GM18907 (cell line): ENCODE measurements around the gene MICALL2.

Experiments
- ATAC-seq: cut with Tn5 transposase; IDR thresholded peaks from one replicate; pipeline ENCODE4 v1.9.1; 2021; ENCODE audit warnings: mild to moderate bottlenecking, moderate library complexity; ENCODE audit not compliant: unreplicated experiment

Gene MICALL2

DNA sequence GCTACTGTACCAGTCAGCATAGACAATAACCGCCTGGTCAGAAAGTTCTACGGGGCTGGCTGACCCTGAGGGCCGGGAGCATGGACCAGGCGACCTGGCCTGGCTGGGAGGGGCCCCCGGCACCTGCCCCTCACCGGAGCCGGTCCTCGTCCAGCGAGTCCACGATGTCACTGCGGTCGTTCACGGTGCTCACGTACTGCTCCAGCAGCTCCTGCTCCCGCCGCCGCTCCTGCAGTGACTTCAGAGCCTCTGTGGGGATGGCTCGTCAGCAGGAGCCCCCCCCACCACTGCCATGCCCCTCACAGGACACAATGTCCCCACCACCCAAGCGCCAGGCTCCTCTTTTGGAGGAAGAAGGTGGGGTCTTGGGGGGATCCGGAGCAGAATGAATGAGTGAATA, 22.7 kb downstream of the MICALL2 start:
- no peak for ATAC-seq

DNA sequence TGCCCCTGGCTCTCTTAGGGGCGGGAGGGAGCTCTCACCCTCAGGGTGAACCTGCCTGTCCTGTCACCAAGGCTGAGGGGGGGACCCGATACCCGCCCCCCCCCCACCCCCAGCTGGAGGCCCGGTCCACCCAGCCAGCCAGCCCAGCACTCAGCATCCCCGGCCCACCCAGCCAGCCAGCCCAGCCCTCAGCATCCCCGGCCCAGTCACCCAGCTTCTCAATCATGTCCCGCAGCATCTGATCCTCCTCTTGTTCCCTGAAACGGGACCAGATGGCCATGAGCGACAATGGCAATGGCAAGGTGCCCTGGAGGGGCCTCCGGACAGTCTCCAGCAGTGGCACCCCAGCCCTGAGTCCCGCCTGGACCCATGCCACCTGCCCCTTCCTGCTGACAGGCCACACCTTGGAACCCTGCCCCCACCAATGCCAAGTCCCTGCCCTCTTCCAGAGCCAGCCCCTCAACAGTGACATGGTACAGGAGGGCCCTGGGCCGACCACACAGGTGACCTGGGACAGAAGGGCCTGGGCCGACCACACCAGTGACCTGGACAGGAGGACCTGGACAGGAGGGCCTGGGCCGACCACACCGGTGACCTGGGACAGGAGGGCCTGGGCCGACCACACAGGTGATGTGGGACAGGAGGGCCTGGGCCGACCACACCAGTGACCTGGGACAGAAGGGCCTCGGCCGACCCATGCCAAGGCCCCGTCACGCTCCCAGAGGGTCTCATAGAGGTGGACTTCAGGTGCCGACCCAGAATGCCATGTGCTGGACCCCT, 24.2 kb downstream of the MICALL2 start:
- no peak for ATAC-seq

DNA sequence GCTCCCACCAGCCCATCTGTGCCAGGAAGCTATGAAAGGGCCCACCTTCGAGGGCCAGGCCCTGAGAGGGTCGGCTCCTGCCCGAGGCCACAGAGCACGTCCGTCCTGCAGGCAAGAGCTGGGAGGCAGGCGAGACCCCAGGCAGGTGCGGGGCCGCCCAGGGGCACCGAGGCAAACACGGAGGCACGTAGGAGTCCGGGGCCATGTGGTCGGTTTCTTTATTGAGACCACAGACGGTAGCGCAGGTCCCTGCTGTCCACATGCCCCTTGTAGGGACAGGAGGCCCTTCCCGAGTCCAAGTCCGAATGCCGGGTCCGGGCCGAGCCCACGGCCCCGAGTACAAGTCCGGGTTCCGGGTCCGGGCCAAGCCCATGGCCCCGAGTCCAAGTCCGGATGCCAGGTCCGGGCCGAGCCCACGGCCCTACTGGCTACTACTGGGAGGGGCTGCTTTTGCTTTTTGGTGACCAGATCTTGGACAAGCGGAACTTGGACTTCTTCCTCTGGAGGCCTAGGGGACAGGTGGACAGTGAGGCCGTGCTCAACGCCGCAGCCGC, 25.0 kb downstream of the MICALL2 start:
- ATAC-seq = no peak

DNA sequence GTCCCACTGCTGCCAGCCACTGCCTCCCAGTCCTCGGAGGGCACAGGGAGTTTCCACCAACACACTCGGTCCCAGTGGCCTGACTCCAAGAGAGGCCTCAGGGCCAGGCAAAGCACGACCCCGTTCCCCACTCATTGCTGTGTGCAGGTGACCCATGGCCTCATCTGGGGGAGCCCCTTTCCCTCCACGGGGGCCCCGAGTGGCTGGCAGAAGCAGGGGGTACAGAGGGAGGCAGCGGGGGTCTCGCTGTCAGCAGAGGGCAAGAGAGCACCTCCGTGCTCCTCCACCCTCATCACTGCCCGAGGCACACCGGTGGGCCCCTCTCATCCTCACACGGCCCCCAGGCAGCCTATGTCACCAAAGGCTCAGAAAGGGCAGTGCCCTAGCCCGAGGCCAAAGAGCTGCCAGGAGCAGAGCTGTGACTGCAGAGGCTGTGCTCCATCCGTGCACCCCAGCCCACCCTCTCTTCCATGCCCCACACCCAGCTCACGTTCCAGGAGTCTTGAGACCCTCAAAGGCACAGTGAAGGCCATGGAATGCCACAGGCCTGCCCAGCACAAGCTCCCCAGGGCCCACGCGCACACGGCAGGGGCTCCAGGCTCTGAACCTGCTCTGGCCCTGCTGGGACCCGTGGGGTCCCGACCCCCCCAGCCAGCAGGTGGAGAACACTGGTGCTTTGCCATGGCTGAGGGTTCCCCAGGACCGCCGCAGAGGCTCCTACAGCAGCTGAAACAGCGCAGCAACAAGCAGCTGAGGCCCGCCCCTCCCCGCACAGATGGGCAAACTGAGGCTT, 25.9 kb downstream of the MICALL2 start:
- ATAC-seq = no peak

DNA sequence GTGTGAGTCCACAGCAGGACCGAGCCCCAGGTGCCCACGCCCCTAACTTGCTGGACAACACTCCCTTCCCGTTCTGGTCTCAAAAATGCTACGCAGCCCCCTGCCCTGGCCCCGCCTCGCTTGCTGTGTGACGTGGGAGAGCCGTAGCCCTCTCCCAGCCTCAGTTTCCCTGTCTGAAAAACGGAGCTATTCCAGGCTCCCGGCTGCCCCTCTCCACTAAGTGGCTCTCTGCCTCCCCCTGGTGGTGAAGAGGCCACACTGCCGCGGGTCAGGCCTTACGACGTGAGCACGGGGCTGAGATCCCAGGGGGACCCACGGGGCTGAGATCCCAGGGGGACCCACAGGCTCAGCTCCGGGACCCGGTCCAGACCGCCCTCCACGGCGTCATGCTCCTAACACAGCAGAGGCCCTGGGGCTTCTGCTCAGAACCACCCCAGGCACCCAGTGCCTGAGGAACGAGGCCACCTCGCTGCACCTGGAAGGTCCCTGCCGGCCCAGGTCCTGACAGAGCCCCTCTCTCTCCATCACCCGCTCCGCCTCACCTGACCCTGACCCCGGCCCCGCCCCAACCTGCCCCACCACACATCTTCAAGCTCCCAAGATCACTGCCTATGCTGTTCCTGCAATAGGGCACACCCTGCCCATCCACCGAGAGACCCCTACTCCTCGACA, 26.7 kb downstream of the MICALL2 start:
- no peak for ATAC-seq

DNA sequence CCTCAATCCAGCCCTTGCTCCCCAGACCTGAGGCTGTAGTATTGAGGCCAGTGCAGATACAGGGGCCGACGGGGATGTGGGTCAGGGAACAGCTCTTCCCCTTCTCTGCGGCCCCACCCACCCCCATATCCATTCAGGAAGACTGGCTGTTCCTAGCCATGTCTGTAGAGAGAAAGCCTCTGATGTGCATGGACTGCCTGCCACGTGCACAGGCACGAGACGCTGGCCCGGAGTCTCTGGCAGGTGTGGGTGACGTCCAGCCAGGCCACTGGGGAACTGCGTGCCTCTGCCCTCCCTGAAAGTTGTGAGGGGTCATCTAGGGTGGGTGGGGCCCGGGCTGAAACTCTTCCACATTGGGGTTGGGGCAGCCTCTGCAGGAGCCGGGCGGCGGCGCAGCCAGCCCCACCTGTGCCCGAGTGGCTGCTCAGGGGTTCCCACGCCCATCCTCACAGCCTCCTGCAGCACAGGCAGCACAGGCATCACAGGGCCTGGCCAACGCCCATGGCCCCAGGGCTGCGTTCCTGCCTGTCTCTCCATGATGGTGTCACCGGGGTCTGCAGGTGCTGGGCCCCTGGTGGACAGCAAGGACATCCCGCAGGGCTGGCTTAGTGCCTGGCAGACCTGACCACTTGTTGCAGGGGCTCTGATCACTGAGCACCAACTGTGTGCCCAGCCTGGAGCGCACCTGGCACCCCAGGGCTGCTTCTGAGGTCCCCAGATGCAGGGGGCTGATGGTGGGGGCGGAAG, 27.5 kb downstream of the MICALL2 start:
- ATAC-seq = no peak

DNA sequence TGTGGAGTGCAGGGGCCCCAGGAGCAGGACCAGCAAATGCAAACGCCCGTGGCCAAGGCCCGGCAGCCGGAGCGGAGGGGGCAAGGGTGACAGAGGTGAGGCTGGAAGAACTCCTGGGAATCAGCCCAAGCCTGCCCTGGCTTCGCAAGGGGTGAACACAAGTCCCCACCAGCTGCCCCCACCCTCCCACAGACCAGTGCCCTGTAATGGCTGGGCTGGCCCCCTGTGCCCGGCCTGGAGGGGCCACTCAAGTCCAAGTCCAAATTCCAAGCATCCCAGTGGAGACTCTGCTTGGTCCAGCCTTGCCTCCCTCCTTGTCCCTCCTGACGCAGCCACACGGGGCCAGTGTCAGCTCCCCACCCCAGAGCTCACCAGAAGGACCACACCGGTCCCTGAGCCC, 28.0 kb downstream of the MICALL2 start:
- ATAC-seq = no peak

DNA sequence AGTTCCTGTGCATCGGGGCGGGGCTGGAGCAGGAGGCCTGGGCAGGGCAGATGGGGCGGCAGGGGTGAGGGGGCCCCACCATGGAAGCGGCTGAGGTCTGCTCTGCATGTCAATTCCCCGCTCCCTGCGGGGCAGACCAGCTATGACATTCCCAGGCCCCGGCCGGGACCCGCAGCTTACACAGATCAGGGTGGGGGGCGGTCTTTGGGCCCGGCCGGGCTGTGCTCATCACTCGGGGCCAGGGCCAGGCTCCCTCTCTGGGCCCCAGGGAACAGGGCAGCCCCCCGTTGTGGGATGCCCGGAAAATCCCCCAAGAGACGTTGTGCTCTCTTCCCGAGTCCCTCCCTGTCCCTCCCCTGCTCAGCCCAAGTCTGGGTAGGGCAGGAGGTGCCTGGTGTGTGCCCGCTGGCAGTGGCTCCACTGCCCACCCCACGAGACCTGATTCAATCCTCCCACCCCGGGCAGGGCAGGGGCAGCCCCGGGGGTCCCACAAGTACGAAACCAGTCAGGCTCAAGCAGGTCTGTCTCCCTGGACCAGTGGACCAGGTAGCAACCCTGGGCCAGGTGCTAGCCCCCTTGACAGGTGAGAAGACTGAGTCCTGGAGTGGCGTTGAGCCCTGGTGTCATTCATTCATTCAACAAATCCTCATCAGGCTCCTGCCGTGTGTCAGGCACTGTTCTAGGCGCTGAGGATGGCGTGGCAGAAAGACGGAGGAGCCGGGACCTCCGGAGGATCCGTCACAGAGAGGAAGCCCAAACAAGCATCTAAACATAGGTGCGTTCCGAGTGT, 29.0 kb downstream of the MICALL2 start:
- no peak for ATAC-seq

DNA sequence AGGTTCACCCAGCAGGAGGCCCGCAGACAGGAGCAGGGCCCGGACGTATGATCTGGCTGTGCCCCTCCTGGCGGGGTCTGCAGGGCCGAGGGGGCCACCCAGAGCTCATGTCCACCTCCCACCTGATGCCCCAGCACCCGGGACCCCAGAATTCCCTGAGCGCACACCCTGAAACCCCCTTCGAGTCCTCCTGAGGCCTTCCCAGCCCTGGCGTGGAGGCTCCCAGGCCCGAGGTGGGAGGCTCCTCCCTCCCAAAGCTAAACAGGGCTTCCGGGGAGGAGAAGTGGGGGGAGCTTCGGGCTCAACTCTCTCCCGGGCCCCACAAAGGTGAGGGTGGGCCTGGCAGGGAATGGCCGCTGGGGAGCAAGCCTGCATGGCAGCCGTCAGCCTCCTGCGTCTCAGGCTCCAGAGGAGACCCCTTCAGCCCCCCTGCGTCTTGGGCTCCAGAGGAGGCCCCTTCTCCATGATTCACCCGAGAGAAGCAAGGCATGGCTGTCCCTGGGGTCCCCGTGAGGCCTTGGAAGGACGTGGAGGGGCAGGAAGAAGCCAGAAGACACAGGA, 30.2 kb downstream of the MICALL2 start:
- ATAC-seq = no peak

DNA sequence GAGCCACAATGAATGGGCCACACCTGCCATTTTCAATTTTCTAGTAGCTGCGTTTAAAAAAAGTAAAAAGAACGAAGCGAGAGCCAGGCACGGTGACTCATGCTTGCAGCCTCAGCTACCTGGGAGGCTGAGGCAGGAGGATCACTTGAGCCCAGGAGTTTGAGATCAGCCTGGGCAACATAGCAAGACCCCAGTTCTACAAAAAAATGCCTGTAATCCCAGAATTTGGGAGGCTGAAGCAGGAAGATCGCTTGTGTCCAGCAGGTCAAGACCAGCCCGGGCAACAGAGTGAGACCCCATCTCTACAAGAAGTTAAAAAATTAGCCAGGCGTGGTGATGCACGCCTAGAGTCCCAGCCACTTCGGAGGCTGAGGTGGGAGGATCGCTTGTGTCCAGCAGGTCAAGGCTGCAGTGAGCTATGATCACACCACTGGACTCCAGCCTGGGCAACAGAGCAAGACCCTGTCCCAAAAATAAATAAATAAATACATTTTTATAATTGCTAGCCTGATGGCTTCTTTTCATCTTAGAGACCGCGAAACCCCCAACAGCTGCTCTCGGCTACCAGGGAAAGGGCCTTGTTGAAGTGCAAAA, 32.1 kb downstream of the MICALL2 start:
- ATAC-seq = no peak

DNA sequence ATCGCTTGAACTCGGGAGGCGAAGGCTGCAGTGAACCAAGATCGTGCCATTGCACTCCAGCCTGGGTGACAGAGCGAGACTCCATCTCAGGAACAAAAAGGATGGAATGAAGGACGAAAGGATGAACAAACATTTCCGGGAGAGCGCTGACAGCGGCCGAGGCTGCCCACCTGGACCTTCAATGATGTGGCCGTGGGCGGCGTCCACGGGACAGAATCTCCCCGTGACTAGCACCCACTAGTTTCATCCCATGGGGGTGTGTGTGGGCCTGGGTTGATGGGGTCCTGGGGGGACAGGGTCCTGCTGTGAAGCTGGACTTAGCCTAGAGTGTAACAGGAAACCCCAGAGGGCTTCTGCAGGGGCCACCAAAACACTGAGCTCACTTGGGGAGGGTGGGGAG, 32.8 kb downstream of the MICALL2 start:
- no peak for ATAC-seq

DNA sequence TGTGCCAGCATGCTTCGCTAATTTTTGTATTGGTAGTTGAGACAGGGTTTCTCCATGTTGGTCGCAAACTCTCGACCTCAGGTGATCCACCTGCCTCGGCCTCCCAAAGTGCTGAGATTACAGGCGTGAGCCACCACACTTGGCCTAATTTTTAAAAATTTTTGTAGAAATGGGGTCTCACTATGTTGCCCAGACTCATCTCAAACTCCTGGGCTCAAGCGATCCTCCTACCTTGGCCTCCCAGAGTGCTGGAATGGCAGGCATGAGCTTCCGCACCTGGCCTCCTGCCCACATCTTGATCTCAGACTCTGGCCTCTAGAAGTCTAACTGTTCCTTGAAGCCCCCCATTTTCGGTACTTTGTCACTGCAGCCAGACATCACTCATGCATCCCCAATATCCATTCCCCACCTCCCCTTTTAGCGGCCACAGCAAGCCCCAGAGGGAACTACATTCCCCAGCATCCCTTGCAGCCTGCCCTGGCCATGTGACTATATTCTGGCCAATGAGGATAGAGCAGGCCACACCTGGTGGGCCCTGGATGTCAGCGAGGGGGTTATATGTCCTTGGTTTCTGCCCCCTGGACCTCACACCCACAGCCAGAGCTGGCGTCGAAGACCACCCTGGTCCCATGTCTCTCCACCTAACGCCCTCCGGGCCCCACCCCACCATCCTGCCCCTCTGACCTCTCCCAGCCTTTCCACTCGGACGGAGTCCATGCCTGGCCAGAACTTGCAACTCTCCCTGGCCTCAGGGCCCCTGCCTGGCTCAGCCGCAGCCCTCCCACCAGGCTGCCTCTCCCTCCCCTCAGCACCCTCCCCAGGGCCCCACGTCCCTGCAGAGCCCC, 33.8 kb downstream of the MICALL2 start:
- ATAC-seq = no peak

DNA sequence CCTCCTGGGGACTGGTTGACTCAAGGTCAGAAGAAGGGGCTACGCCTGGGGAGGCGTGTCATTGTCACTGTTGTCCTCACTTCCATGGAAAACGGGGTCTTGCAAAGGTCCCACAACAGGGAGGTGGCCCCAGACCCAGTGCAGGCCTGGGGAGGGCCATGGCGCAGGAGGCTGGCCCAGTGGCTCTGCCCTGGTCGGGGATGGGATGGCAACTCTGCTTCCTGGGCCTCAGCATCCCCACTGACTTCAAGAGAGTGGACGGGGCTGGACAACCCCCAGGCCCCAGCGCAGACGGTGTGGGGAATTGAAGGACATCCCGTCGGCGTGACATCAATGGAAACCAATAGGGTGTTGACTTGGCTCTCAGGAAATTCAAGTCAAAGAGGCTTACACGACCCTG, 35.2 kb downstream of the MICALL2 start:
- ATAC-seq = no peak

DNA sequence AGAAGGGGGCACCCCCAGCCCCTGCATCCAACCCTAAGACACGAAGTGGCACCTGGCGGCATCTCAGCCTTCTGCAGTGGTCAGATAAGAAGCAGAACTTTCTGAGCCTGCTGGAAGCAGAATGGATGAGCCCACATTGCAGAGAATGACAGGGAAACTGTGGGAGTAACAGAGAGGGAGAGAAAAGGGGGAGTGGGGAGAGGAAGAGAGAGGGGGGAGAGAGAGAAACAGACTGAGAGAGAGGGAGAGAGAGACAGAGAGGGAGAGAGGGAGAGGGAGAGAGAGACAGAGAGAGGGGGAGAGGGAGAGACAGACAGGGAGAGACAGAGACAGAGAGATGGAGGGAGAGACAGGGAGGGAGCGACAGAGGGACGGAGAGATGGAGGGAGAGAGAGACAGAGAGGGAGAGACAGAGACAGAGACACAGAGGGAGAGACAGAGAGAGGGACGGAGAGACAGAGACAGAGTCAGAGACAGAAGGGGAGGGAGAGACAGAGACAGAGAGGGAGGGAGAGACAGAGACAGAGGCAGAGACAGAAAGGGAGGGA, 35.9 kb downstream of the MICALL2 start:
- no peak for ATAC-seq

DNA sequence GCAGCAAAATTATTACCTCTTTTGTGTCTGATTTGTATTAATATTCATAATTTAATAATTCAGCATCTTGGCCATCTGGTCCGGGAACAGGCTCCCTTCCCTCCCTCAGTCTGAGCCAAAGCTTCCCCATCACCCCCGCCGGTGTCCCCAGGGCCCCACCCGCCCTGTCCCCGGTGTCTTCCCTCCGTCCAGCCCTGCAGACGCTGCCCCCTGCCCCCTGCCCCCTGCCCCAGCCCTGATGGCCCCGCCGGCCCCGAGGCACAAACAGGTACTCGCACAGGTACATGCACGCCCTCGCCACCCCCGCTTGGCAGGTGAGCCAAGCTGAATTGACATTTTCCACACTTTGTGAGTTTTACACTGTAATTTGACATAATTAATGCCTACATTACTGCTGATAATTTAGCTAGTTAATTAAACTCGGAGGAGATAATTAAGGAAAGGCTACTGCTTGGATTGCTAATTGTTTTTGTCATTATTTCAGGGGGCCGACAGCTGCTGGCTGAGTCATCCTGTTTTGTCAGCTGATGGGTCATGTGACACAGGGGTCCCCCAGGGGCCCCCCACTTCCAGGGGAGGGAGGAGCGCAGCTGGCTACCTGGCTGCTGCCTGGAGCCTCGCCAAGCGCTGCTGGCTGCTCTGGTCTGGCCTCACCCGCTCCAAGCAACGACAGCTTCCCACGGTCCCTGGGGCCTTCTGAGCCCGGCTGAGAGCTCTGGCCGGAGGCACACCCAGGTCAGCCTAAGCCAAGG, 36.6 kb downstream of the MICALL2 start:
- no peak for ATAC-seq

DNA sequence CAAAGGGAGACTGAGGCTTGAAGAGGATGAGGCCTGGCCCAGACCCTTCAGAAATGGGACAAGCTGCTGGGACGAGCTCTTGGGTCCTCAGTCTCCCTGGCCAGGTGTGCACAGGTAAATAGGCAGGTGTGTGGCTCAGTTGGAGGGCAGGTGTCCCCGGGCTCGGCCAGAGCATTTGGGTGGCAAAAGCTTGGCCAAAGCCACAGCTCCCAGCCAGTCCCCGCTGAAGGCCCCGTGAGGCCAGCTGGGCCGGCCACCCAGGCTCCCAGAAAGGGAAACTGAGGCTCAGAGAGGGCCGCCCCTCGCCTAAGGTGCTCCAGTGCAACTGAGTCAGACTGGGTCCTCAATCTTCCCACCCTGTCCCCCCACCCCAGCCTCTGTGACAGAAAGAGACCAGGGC, 37.3 kb downstream of the MICALL2 start:
- ATAC-seq = no peak

DNA sequence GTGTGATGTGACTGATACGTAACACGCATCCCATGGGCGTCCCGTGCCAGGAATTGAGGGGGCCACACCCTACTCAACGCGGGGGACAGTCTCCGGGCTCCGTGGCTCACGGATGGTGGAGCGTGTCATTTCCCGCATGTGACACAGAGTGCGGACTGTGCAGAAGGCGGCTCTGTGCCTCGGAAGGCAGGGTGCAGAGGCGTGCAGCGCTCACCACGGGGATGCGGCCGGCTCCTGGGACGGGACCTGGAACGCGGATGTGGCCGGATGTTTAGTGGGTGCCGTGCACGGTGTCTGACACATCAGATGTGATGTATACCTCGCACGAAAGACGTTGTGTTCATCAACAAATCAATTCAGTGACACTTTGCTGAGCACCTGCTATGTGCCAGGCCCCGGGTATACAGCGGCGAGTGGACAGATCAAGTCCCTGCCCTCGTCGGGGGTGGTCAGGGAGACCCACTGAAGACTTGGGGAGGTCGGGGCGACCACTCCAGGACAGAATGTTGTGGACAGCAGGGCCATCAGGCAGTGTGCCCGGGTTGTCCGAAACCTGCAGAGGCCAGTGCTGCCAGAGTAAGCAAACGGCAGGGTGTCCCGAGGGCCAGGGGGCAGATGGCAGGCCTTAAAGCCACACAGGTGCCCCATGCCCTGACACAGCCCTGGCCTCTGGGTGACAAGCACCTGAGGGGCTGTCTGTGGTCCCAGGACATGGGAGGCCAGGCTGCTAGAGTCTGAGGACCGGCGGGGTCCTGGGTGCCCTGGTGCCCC, 38.1 kb downstream of the MICALL2 start:
- no peak for ATAC-seq
